ENCODE measurements around the gene MICU2.

MICU2 gene

GRCh38 chr13:21478881-21479808 is 124.8 kb downstream of the MICU2 start:
- DNase-seq = no peak

- no peak for DNase-seq
Observed at GRCh38 chr13:21476893-21477472, 127.0 kb downstream of the MICU2 start.

GRCh38 chr13:21475115-21475514 is 128.9 kb downstream of the MICU2 start:
- DNase-seq = no peak

GRCh38 chr13:21470785-21471184 is 133.2 kb downstream of the MICU2 start:
- no peak for DNase-seq

- no peak for DNase-seq
Observed at GRCh38 chr13:21466527-21466926, 137.4 kb downstream of the MICU2 start.

GRCh38 chr13:21465710-21466160 is 138.2 kb downstream of the MICU2 start:
- no peak for DNase-seq

- no peak for DNase-seq
Observed at GRCh38 chr13:21463424-21463823, 140.5 kb downstream of the MICU2 start.

- DNase-seq = no peak
Observed at GRCh38 chr13:21461131-21461530, 142.8 kb downstream of the MICU2 start.

- no peak for DNase-seq
Observed at GRCh38 chr13:21458813-21459701, 144.9 kb downstream of the MICU2 start, which contains the start of gene ZDHHC20. ZDHHC20 (minus strand) TSS chr13:21459303; CDS start chr13:21459171, 132 bp downstream.

GRCh38 chr13:21458451-21458812 is 145.5 kb downstream of the MICU2 start:
- no peak for DNase-seq

- no peak for DNase-seq
Observed at GRCh38 chr13:21453387-21454081, 150.4 kb downstream of the MICU2 start.

- no peak for DNase-seq
Observed at GRCh38 chr13:21450936-21451335, 153.0 kb downstream of the MICU2 start.

GRCh38 chr13:21446656-21447055 is 157.3 kb downstream of the MICU2 start:
- no peak for DNase-seq

GRCh38 chr13:21445759-21446158 is 158.2 kb downstream of the MICU2 start:
- no peak for DNase-seq

GRCh38 chr13:21443171-21443570 is 160.8 kb downstream of the MICU2 start:
- DNase-seq = no peak
